ENCODE results near the gene FADS2. TPM values are rescaled to one million over a fixed set of nuclear protein-coding genes. Genes with fewer than 3 reads are reported as not detected.

Gene FADS2
- total RNA-seq, 1 donor from 2014 or later = 402 TPM

GRCh38 chr11:61828629-61829407, 718 bp downstream of the FADS2 start:
- peak; percentile 55 for DNase-seq (ENCODE audit: low spot score, unreplicated experiment)
- Mint-ChIP-seq H3K27me3 (no peaks in the 10 kb centered on the region), H3K9me3 (ENCODE audit: low read depth) (no peaks in the 10 kb centered on the region), H3K27ac (peak overlapping the region; percentile 98), H3K4me3 (ENCODE audit: low read depth) (peak overlapping the region; percentile 94), H3K4me1 (ENCODE audit: low read depth) (peaks cover 42% of the 10 kb centered on the region), H3K36me3 (ENCODE audit: insufficient read depth) (peaks cover 6% of the 10 kb centered on the region)
- TF ChIP-seq CTCF (IDR thresholded peaks at IDR 0.05; ENCODE audit: unreplicated experiment) = peak; percentile 63

GRCh38 chr11:61829806-61830205, 1.7 kb downstream of the FADS2 start:
- peak overlapping the region; percentile 98 for H3K27ac Mint-ChIP-seq
- no peak for TF ChIP-seq CTCF (IDR thresholded peaks at IDR 0.05; ENCODE audit: unreplicated experiment)
- DNase-seq (ENCODE audit: low spot score, unreplicated experiment) = no peak
- H3K4me3 Mint-ChIP-seq (ENCODE audit: low read depth) = peak overlapping the region; percentile 94
- H3K27me3 Mint-ChIP-seq = no peaks in the 10 kb centered on the region
- H3K4me1 Mint-ChIP-seq (ENCODE audit: low read depth) = peaks cover 44% of the 10 kb centered on the region
- H3K36me3 Mint-ChIP-seq (ENCODE audit: insufficient read depth) = peaks cover 8% of the 10 kb centered on the region
- no peaks in the 10 kb centered on the region for H3K9me3 Mint-ChIP-seq (ENCODE audit: low read depth)

GRCh38 chr11:61830237-61831105, 2.4 kb downstream of the FADS2 start:
- Mint-ChIP-seq H3K4me3 (ENCODE audit: low read depth) (peak overlapping the region; percentile 94), H3K9me3 (ENCODE audit: low read depth) (no peaks in the 10 kb centered on the region), H3K4me1 (ENCODE audit: low read depth) (peaks cover 46% of the 10 kb centered on the region), H3K27me3 (no peaks in the 10 kb centered on the region), H3K27ac (peak overlapping the region; percentile 33), H3K36me3 (ENCODE audit: insufficient read depth) (peaks cover 9% of the 10 kb centered on the region)
- TF ChIP-seq CTCF (IDR thresholded peaks at IDR 0.05; ENCODE audit: unreplicated experiment) = no peak
- DNase-seq (ENCODE audit: low spot score, unreplicated experiment) = no peak

GRCh38 chr11:61832207-61832606, 4.1 kb downstream of the FADS2 start:
- Mint-ChIP-seq H3K4me1 (ENCODE audit: low read depth) (peaks cover 39% of the 10 kb centered on the region), H3K36me3 (ENCODE audit: insufficient read depth) (peaks cover 11% of the 10 kb centered on the region), H3K9me3 (ENCODE audit: low read depth) (no peaks in the 10 kb centered on the region), H3K27me3 (no peaks in the 10 kb centered on the region), H3K27ac (no peak overlapping the region), H3K4me3 (ENCODE audit: low read depth) (no peak overlapping the region)
- no peak for DNase-seq (ENCODE audit: low spot score, unreplicated experiment)
- TF ChIP-seq CTCF (IDR thresholded peaks at IDR 0.05; ENCODE audit: unreplicated experiment) = no peak

GRCh38 chr11:61832754-61833153, 4.7 kb downstream of the FADS2 start:
- TF ChIP-seq CTCF (IDR thresholded peaks at IDR 0.05; ENCODE audit: unreplicated experiment) = no peak
- H3K4me3 Mint-ChIP-seq (ENCODE audit: low read depth) = peak overlapping the region; percentile 26
- no peaks in the 10 kb centered on the region for H3K9me3 Mint-ChIP-seq (ENCODE audit: low read depth)
- H3K27ac Mint-ChIP-seq = no peak overlapping the region
- peaks cover 37% of the 10 kb centered on the region for H3K4me1 Mint-ChIP-seq (ENCODE audit: low read depth)
- no peak for DNase-seq (ENCODE audit: low spot score, unreplicated experiment)
- H3K27me3 Mint-ChIP-seq = no peaks in the 10 kb centered on the region
- peaks cover 11% of the 10 kb centered on the region for H3K36me3 Mint-ChIP-seq (ENCODE audit: insufficient read depth)

Measured in progenitor cell of endocrine pancreas (in vitro differentiated cells).